GM23338 (cell line): ENCODE measurements around the gene TRAF3. TPM values are rescaled to one million over a fixed set of nuclear protein-coding genes. Genes with fewer than 3 reads are reported as not detected.

Source experiments
- ATAC-seq: fragments of 200-7000 bp; cut with Tn5 transposase; 3 replicates; pipeline ENCODE4 v1.9.1; 2020
- DNase-seq: peaks from one replicate; pipeline ENCODE4 v3.0.0-alpha.2; 2015; ENCODE audit warnings: low spot score
- H2AFZ ChIP-seq: fragments of 200-600 bp; sonication (generic); 2 replicates; pipeline ENCODE4 v1.8.0; 2016; ENCODE audit warnings: antibody characterized with exemption, mild to moderate bottlenecking, moderate library complexity
- H3F3A ChIP-seq: fragments of 200-600 bp; sonication (generic); replicated peaks from 2 replicates; pipeline ENCODE4 v1.8.0; 2017; ENCODE audit warnings: antibody characterized with exemption, mixed run types, low read depth
- H3K27ac ChIP-seq: fragments of 200-600 bp; sonication (generic); 2 replicates; pipeline ENCODE4 v1.6.1; 2016; ENCODE audit warnings: low read depth
- H3K27me3 ChIP-seq: fragments of 200-600 bp; sonication (generic); 2 replicates; pipeline ENCODE4 v1.8.0; 2016; ENCODE audit warnings: mild to moderate bottlenecking, mixed run types, moderate library complexity; ENCODE audit not compliant: insufficient read depth
- H3K36me3 ChIP-seq: fragments of 200-600 bp; sonication (generic); 2 replicates; pipeline ENCODE4 v1.8.0; 2016; ENCODE audit warnings: mild to moderate bottlenecking; ENCODE audit not compliant: insufficient read depth
- H3K4me1 ChIP-seq: fragments of 200-600 bp; sonication (generic); 2 replicates; pipeline ENCODE4 v1.8.0; 2016; ENCODE audit warnings: mild to moderate bottlenecking, moderate library complexity; ENCODE audit not compliant: insufficient read depth
- H3K4me2 ChIP-seq: fragments of 200-600 bp; sonication (generic); 2 replicates; pipeline ENCODE4 v1.7.1; 2017; ENCODE audit warnings: mixed run types
- H3K4me3 ChIP-seq: fragments of 200-600 bp; sonication (generic); 2 replicates; pipeline ENCODE4 v1.6.1; 2016; ENCODE audit warnings: mixed run types
- H3K79me2 ChIP-seq: fragments of 200-600 bp; sonication (generic); replicated peaks from 2 replicates; pipeline ENCODE4 v1.8.0; 2017; ENCODE audit warnings: mild to moderate bottlenecking; ENCODE audit not compliant: insufficient read depth
- H3K9me2 ChIP-seq: fragments of 200-600 bp; sonication (generic); 2 replicates; pipeline ENCODE4 v1.8.0; 2017; ENCODE audit not compliant: insufficient read depth
- H4K20me1 ChIP-seq: fragments of 200-600 bp; sonication (generic); replicated peaks from 2 replicates; pipeline ENCODE4 v1.8.0; 2017; ENCODE audit warnings: mild to moderate bottlenecking; ENCODE audit not compliant: insufficient read depth
- H3K27ac Mint-ChIP-seq: 2 replicates; pipeline ENCODE4 v1.8.0; 2020; ENCODE audit warnings: inconsistent platforms, mild to moderate bottlenecking, moderate library complexity, mixed read lengths
- H3K27me3 Mint-ChIP-seq: 3 replicates; pipeline ENCODE4 v1.8.0; 2022; ENCODE audit warnings: low read depth, mild to moderate bottlenecking, moderate library complexity, mixed read lengths, inconsistent platforms; ENCODE audit not compliant: insufficient read depth, poor library complexity
- H3K36me3 Mint-ChIP-seq: 3 replicates; pipeline ENCODE4 v1.8.0; 2021; ENCODE audit warnings: low read depth, mild to moderate bottlenecking, inconsistent platforms, moderate library complexity, mixed read lengths
- H3K4me1 Mint-ChIP-seq: 3 replicates; pipeline ENCODE4 v1.8.0; 2020; ENCODE audit warnings: mild to moderate bottlenecking, inconsistent platforms, mixed read lengths
- H3K4me3 Mint-ChIP-seq: 3 replicates; pipeline ENCODE4 v1.8.0; 2021; ENCODE audit warnings: moderate library complexity, mild to moderate bottlenecking, inconsistent platforms, mixed read lengths
- H3K9me3 Mint-ChIP-seq: 3 replicates; pipeline ENCODE4 v1.8.0; 2020; ENCODE audit warnings: moderate library complexity, mild to moderate bottlenecking, inconsistent platforms, mixed read lengths
- CTCF ChIP-seq, 2 experiments: fragments of 200-600 bp in 1 of 2; sonication (generic) in 1 of 2; conservative IDR thresholded peaks; 2 replicates each; pipeline versions ENCODE4 v1.5.1 to v1.6.1; 2016 to 2017; ENCODE audit warnings: antibody characterized with exemption in 2 of 2, low read depth in 2 of 2, mild to moderate bottlenecking in 2 of 2, moderate library complexity in 1 of 2
- EZH2phosphoT487 ChIP-seq: fragments of 200-600 bp; sonication (generic); IDR thresholded peaks from one replicate; pipeline ENCODE4 v1.8.1; 2018; ENCODE audit warnings: antibody characterized with exemption; ENCODE audit not compliant: unreplicated experiment
- POLR2AphosphoS5 ChIP-seq: IDR thresholded peaks from 2 replicates; pipeline ENCODE4 v1.6.1; 2016; ENCODE audit warnings: antibody characterized with exemption, low read depth
- STAT1 ChIP-seq: IDR thresholded peaks from one replicate; pipeline ENCODE4 v1.6.1; 2016; ENCODE audit warnings: antibody characterized with exemption; ENCODE audit not compliant: unreplicated experiment
- polyA plus RNA-seq: library from polyadenylated mRNA; unstranded; fragments of >200 nt; fragmentation: Nextera tagmentation; extraction: Ambion mirVana; gene quantifications from 2 replicates; pipeline ENCODE4 v1.2.1, GENCODE V29; 2016
- total RNA-seq: library from RNA; depleted of rRNA; stranded (reverse); fragments of >200 nt; shearing (Covaris generic); gene quantifications from 2 replicates; pipeline ENCODE4 v1.2.3, GENCODE V29; 2014

Gene TRAF3
- total and polyA plus RNA-seq, 2 experiments from 2014 or later, result 3.7 to 9.3 TPM

DNA sequence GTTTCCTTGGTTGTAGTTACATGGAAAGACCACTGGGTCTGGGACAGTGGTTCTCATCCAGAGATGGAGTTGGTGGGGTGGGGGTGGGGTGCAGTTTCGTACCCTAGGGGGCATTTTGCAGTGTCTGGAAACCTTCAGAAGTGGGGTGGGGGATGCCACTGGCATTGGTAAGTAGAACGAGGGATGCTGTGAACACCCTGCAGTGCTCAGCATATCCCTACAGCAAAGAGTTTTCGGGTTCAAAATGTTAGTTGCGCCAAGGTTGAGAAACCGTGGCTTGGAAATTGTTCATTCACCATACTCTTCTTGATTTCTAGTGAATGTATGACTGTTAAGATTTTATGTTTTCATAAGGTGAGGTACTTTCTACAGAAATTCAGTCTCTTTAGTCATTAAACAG, 28.7 kb downstream of the TRAF3 start:
- DNase-seq, result no peak
- H3K36me3 ChIP-seq, result no peaks in the 10 kb centered on the region
- Mint-ChIP-seq H3K4me3 (no peak overlapping the region), H3K27me3 (peaks cover 8% of the 10 kb centered on the region), H3K36me3 (no peaks in the 10 kb centered on the region; the same call in 2 of the 3 replicates), H3K9me3 (no peaks in the 10 kb centered on the region), H3K4me1 (peaks cover 30% of the 10 kb centered on the region), H3K27ac (no peak overlapping the region)
- peak; percentile 3 to 26; a peak in 1 of 4 replicates for TF ChIP-seq CTCF (conservative IDR thresholded peaks at IDR 0.05; ENCODE audit: low read depth in 2 of 2)
- TF ChIP-seq STAT1, result no peak
- peak; percentile 31; the same call in 2 of the 3 replicates for ATAC-seq
- H4K20me1 ChIP-seq, result no peaks in the 10 kb centered on the region
- H3F3A ChIP-seq, result no peaks in the 10 kb centered on the region
- peaks cover 15% of the 10 kb centered on the region; the same call in 1 of the 2 replicates for H3K79me2 ChIP-seq
- no peaks in the 10 kb centered on the region for H3K27me3 ChIP-seq
- H3K27ac ChIP-seq, result no peak overlapping the region
- H3K9me2 ChIP-seq, result no peaks in the 10 kb centered on the region
- H3K4me3 ChIP-seq, result no peak overlapping the region
- peaks cover 19% of the 10 kb centered on the region for H3K4me1 ChIP-seq
- H3K4me2 ChIP-seq, result no peak overlapping the region
- no peak overlapping the region for H2AFZ ChIP-seq

GRCh38 chr14:102806447-102806846, 29.2 kb downstream of the TRAF3 start:
- H3K36me3 Mint-ChIP-seq, result no peaks in the 10 kb centered on the region; the same call in 2 of the 3 replicates
- no peaks in the 10 kb centered on the region for H3K27me3 ChIP-seq
- no peaks in the 10 kb centered on the region for H3K9me2 ChIP-seq
- H3K4me3 Mint-ChIP-seq, result no peak overlapping the region
- H3K4me3 ChIP-seq, result no peak overlapping the region
- peaks cover 19% of the 10 kb centered on the region for H3K4me1 ChIP-seq
- H3K27ac Mint-ChIP-seq, result no peak overlapping the region
- ATAC-seq, result no peak
- H3K9me3 Mint-ChIP-seq, result no peaks in the 10 kb centered on the region
- H3F3A ChIP-seq, result no peaks in the 10 kb centered on the region
- H3K27ac ChIP-seq, result no peak overlapping the region
- no peak for DNase-seq
- H3K79me2 ChIP-seq, result peaks cover 15% of the 10 kb centered on the region; the same call in 1 of the 2 replicates
- H3K27me3 Mint-ChIP-seq, result peaks cover 8% of the 10 kb centered on the region
- H3K4me1 Mint-ChIP-seq, result peaks cover 30% of the 10 kb centered on the region
- H4K20me1 ChIP-seq, result no peaks in the 10 kb centered on the region
- TF ChIP-seq CTCF (conservative IDR thresholded peaks at IDR 0.05; ENCODE audit: low read depth in 2 of 2), result no peak
- no peak overlapping the region for H3K4me2 ChIP-seq
- no peak overlapping the region for H2AFZ ChIP-seq
- no peaks in the 10 kb centered on the region for H3K36me3 ChIP-seq

GRCh38 chr14:102807013-102807406, 29.8 kb downstream of the TRAF3 start:
- no peaks in the 10 kb centered on the region for H3K27me3 ChIP-seq
- no peak overlapping the region for H3K4me2 ChIP-seq
- no peaks in the 10 kb centered on the region for H4K20me1 ChIP-seq
- no peak overlapping the region for H3K27ac Mint-ChIP-seq
- H3K27me3 Mint-ChIP-seq, result peaks cover 8% of the 10 kb centered on the region
- no peak overlapping the region for H3K27ac ChIP-seq
- no peak overlapping the region for H3K4me3 Mint-ChIP-seq
- peaks cover 30% of the 10 kb centered on the region for H3K4me1 Mint-ChIP-seq
- no peak overlapping the region for H2AFZ ChIP-seq
- H3K79me2 ChIP-seq, result peaks cover 16% of the 10 kb centered on the region; the same call in 1 of the 2 replicates
- ATAC-seq, result no peak
- no peaks in the 10 kb centered on the region; the same call in 2 of the 3 replicates for H3K36me3 Mint-ChIP-seq
- H3K4me3 ChIP-seq, result no peak overlapping the region
- no peak for DNase-seq
- H3K9me2 ChIP-seq, result no peaks in the 10 kb centered on the region
- no peaks in the 10 kb centered on the region for H3K36me3 ChIP-seq
- no peaks in the 10 kb centered on the region for H3K9me3 Mint-ChIP-seq
- peaks cover 19% of the 10 kb centered on the region for H3K4me1 ChIP-seq
- H3F3A ChIP-seq, result no peaks in the 10 kb centered on the region
- TF ChIP-seq POLR2AphosphoS5 (no peak), EZH2phosphoT487 (no peak), CTCF (conservative IDR thresholded peaks at IDR 0.05; ENCODE audit: low read depth in 2 of 2) (no peak)
